ENCODE measurements around the gene TRPV2. TPM values are rescaled to one million over a fixed set of nuclear protein-coding genes. Genes with fewer than 3 reads are reported as not detected.

TRPV2 gene
- total and polyA plus RNA-seq, 12 donors: 4.6 to 25.4 (median 9.1) TPM

DNA sequence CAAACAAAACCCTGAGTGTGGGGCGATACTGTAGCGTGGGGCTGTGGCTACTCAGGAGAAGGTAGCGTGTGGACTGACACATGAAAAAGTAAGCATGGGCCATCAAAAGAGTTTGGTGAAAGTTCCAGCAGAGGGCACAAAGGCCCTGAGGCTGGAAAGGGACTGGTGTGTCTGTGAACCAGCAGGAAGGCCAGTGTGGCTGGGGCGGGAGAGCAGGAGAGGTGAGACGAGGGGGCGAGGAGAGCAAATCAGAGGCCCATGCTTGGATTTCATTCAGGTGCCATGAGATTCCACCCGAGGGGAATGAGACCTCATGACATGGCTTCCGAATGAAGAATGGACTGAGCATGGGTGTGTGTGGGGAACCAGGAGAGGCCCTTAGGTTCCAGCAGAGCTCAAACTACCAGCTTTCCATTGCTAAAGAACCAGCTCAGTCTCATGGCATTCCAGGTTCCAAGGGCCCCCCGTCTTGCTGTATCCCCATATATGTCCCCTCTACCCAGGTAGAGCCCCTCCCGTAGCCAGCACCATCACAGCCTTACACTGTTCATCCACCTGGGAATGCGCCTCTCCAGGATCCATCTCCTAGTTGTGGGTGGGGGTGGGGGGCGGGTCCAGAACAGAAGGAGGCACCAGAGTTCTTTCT, 31.1 kb downstream of the TRPV2 start:
- H3K27me3 ChIP-seq: no peaks in the 10 kb centered on the region
- H3K9me3 ChIP-seq: no peaks in the 10 kb centered on the region
- WGBS, 2 donors: 89 to 92% methylated on average over 12 of the region's 12 CpGs
- H3K4me1 ChIP-seq: peaks cover 2 to 36% (median 27%) of the 10 kb centered on the region in 9 donors
- no peak for DNase-seq
- TF ChIP-seq, protein P1, sequence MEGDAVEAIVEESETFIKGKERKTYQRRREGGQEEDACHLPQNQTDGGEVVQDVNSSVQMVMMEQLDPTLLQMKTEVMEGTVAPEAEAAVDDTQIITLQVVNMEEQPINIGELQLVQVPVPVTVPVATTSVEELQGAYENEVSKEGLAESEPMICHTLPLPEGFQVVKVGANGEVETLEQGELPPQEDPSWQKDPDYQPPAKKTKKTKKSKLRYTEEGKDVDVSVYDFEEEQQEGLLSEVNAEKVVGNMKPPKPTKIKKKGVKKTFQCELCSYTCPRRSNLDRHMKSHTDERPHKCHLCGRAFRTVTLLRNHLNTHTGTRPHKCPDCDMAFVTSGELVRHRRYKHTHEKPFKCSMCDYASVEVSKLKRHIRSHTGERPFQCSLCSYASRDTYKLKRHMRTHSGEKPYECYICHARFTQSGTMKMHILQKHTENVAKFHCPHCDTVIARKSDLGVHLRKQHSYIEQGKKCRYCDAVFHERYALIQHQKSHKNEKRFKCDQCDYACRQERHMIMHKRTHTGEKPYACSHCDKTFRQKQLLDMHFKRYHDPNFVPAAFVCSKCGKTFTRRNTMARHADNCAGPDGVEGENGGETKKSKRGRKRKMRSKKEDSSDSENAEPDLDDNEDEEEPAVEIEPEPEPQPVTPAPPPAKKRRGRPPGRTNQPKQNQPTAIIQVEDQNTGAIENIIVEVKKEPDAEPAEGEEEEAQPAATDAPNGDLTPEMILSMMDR (IDR thresholded peaks at IDR 0.05): no peak
- ATAC-seq: no peak
- peak overlapping the region in 1 of 10 donors; percentile 58 for H3K27ac ChIP-seq
- intact Hi-C loops (cut with DNase I): no loop called here
- no peak overlapping the region for H3K4me3 ChIP-seq
- peaks cover 0 to 80% (median 10%) of the 10 kb centered on the region in 9 donors for H3K36me3 ChIP-seq

DNA sequence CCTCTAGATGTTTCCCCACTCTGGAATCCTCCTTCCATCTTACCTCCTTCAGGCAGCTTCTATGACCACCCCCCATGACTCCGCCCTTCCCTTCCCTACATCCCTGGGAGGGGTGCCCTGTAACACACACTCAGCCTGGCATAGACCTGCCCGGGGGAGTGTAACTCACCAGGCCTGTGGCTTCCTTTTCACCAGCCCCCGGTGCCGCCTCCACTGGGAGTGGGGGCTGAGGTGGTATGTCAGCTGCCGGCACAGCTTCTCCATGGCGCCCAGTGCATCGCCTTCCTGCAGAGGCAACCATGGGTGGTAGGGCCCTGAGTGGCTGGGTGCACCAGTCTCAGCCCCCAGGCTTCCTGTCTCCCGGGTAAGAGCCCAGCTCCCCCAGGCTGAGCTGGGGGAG, 32.3 kb downstream of the TRPV2 start:
- 84 to 85% methylated on average over 8 of the region's 8 CpGs for WGBS, 2 donors
- peaks cover 0 to 68% (median 2%) of the 10 kb centered on the region in 9 donors for H3K36me3 ChIP-seq
- H3K27me3 ChIP-seq: no peaks in the 10 kb centered on the region
- no peak for DNase-seq
- peaks cover 0 to 26% (median 15%) of the 10 kb centered on the region in 9 donors for H3K4me1 ChIP-seq
- no peaks in the 10 kb centered on the region for H3K9me3 ChIP-seq
- no peak overlapping the region for H3K27ac ChIP-seq
- H3K4me3 ChIP-seq: no peak overlapping the region
- no peak for ATAC-seq
- intact Hi-C loops (cut with DNase I): no loop called here
- TF ChIP-seq, protein P1 (IDR thresholded peaks at IDR 0.05): no peak

DNA sequence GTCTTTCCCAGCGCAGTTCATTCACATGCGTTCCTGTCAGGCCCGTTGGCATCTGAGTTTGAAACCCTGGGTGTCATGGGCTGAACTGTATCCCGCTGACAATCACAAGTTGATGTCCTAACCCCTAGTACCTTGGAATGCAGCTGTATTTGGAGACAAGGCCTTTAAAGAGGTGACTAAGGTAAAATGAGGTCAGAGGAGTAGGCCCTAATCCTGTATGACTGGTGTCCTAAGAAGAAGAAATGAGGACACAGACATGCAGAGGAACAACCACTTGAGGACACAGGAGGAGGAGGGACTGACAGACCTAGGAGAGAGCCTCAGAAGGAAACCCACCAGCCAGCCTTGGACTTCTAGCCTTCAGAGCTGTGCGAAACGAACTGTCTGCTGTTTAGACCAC, 33.1 kb downstream of the TRPV2 start:
- H3K9me3 ChIP-seq: no peaks in the 10 kb centered on the region
- DNase-seq: no peak
- peaks cover 0 to 60% (median 0%) of the 10 kb centered on the region in 9 donors for H3K36me3 ChIP-seq
- TF ChIP-seq, protein P1 (IDR thresholded peaks at IDR 0.05): no peak
- H3K4me3 ChIP-seq: no peak overlapping the region
- no peak for ATAC-seq
- WGBS, 2 donors: 87% methylated on average over 6 of the region's 6 CpGs
- intact Hi-C loops (cut with DNase I): no loop called here
- H3K27ac ChIP-seq: no peak overlapping the region
- peaks cover 0 to 22% (median 12%) of the 10 kb centered on the region in 9 donors for H3K4me1 ChIP-seq
- H3K27me3 ChIP-seq: no peaks in the 10 kb centered on the region

DNA sequence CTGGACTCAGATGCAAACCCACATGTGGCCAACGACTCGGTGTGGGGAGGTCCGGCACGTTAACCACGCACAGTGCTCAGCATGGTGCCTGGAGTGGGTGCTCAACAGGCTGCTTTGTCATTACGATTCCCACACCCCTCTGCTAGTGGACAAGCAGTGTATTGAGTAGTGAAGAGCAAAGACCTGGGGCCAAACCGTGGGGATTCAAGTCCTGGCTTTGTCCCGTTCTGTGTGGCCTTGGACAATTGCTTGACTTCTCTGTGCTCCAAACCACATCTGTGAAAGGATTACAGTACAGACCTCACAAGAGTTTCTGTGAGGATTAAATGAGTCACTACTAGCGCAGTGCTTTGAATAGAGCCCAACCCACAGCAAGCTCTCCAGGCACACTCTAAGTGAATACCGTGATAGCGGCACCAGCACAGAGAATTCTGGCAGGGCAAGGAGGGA, 33.8 kb downstream of the TRPV2 start:
- Histone ChIP-seq H3K27ac (no peak overlapping the region), H3K36me3 (peaks cover 0 to 53% (median 0%) of the 10 kb centered on the region in 9 donors), H3K27me3 (no peaks in the 10 kb centered on the region), H3K4me1 (peaks cover 0 to 23% (median 12%) of the 10 kb centered on the region in 9 donors), H3K4me3 (no peak overlapping the region), H3K9me3 (no peaks in the 10 kb centered on the region)
- 85% methylated on average over 11 of the region's 11 CpGs for WGBS, 2 donors
- intact Hi-C loops (cut with DNase I): no loop called here
- DNase-seq: no peak
- ATAC-seq: no peak
- TF ChIP-seq, protein P1 (IDR thresholded peaks at IDR 0.05): no peak
